HG02588 (cell line): ENCODE data around the gene HCRTR1.
"Not testable (repeated sequence)": the region's sequence is repeated elsewhere in the genome, so short reads cannot be mapped to it uniquely, and the experiment has no call there.

Experiments
- ATAC-seq: cut with Tn5 transposase; IDR thresholded peaks from one replicate; pipeline ENCODE4 v1.9.1; 2021; ENCODE audit warnings: mild to moderate bottlenecking, moderate library complexity; ENCODE audit not compliant: unreplicated experiment

HCRTR1 gene

DNA sequence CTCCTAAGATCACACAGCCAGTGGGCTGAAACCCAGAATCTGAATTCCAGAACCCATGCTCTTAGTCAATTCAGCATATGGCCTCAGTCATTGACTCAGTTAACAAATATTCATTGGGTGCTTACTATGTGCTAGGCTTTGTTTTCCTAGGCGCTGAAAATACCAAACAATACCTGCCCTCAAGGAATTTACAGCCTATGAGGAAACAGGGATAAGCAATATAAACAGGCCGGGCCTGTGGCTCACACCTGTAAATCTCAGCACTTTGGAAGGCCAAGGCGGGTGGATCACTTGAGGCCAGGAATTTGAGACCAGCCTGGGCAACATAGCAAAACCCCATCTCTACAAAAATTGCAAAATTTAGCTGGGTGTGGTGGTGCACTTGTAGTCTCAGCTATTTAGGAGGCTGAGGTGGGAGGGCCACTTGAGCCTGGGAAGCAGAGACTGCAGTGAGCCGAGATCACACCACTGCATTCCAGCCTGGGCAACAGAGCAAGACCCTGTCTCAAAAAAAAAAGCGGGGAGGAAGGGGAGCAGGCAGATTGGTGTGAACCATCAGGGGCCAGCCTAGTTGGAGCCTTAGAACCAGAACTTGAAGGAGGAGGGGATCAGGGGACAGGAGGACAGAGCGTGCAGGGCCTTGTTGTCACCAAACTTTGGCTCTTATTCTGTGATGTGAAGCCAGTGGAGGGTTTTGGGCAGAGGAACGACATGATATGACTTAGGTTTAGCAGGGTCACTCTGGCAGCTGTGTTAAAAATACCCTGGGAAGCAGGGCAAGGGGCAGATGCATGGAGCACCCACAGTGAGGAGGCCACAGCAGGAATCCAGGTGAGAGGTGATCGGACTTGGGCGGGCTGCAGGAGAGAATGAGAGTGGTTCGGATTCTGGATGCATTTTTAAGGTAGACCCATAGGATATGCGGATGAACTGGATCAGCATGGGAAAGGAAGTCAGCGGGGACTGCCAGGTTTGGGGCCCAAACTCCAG lies 35.4 kb upstream of the HCRTR1 start:
- ATAC-seq, result no peak

DNA sequence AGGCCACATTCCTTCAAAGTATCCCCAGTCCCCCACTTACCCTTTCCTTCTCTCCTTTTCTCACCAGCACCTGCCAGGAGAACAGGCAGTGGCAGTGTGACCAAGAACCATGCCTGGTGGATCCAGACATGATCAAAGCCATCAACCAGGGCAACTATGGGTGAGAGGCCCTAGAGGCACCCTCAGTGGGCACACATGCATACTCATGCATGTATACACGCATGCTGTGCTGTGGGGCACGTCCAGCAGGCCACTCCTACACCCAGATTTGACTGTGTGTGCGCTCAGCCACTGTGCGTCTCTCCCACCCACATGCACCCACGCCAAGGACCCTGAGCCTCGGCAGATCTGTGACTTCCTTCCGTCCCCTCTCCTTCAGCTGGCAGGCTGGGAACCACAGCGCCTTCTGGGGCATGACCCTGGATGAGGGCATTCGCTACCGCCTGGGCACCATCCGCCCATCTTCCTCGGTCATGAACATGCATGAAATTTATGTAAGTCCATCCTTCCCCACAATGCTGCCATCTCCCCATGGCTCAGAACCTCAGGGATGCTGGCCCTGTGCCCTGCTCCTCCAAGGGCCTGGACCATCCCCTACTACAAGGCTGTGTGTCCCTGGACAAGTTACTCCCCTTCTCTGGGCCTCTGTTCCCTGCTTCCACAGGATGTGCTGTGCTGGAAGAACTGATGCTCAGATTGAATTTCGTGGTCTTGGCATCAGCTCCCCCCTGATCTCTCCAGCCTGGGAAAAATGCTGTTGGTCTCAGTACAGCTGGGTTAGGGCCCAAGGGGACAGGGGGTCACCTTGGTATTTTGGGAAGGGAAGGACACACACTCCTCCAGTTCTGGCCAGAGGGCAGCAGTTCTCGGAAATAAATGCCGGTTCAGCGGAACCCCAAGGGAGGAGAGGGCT lies 34.2 kb upstream of the HCRTR1 start:
- no peak for ATAC-seq

DNA sequence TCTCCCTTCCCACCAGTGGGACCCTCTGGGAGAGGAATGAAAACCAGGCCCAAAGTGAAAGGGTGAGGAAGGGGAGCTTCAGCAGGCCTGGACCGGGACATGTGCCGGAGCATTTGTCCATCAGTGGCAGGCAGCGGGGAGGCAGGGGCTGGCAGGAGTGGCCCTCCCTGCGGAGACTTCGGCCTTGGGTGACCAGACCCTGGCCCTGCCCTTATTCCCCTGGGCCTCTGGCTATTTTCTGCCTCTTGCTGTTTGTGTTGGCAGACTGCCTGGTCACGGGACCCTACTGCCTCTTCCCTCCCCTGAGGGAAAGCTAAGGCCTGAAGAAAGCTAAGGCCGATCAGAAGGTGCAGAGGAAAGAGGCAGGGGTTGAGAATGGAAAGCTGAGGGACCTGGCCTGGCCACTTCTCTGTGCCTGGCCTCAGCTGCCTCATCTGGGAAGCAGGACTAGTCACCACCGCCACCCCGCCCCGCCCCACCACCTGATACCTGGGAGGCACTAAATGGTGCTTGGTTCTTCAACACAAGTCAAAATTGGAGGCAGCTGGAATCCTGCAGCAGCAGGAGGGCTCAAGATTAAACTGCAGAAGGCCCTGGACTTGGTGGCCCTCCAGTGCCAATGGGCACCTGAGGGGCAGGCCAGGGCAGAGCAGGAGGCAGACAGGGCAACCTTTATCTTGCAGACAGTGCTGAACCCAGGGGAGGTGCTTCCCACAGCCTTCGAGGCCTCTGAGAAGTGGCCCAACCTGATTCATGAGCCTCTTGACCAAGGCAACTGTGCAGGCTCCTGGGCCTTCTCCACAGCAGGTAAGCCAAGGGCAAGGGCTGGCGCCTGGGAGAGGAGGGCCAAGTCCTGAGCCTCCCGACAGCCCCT lies 33.3 kb upstream of the HCRTR1 start:
- no peak for ATAC-seq

DNA sequence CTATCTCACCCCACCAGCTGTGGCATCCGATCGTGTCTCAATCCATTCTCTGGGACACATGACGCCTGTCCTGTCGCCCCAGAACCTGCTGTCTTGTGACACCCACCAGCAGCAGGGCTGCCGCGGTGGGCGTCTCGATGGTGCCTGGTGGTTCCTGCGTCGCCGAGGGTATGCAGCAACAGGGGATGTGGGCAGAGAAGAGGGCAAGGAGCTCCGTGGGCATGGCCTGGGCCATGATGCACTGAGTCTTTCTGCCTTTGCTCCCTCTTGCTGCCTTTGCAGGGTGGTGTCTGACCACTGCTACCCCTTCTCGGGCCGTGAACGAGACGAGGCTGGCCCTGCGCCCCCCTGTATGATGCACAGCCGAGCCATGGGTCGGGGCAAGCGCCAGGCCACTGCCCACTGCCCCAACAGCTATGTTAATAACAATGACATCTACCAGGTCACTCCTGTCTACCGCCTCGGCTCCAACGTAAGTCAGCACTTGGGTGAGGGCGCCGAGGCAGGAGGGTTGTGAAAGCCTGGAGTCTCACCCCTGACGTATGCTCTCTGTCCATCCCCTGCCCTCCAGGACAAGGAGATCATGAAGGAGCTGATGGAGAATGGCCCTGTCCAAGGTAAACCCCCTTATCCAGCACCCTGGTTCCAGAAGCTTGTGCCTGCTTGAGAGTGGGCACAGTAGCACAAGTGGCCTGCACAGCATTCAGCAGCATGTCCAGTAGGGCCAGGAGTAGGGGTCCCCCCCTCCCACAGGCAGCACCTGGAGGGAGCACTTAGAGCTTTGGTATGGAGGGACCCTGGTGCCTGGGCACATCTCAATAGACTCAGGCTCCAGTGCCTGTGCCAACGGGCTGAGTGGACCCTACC lies 32.4 kb upstream of the HCRTR1 start:
- ATAC-seq, result no peak

DNA sequence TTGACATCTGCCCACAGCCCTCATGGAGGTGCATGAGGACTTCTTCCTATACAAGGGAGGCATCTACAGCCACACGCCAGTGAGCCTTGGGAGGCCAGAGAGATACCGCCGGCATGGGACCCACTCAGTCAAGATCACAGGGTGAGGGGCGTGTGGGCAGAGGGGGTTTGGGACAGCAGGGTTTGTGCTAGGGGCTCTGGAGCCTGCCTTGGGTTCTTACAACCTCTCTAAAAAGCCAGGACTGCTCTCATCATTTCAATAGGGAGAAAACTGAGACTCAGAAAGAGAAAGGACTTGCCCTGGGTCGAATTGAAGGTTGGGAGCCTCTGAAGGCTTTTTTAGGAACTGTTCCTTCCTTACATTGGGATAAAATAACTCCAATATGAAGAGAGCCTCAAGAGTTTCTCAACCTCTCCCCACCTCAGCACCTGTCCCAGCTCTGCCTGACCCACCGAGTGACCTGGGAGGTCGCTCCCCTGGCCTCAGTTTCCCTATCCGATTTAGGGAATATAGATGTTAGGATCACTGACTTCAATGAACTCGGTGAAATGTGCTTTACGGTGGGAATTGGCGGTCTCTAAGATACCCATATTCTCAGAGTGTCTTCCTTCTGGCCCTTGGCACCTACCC lies 31.6 kb upstream of the HCRTR1 start:
- no peak for ATAC-seq

DNA sequence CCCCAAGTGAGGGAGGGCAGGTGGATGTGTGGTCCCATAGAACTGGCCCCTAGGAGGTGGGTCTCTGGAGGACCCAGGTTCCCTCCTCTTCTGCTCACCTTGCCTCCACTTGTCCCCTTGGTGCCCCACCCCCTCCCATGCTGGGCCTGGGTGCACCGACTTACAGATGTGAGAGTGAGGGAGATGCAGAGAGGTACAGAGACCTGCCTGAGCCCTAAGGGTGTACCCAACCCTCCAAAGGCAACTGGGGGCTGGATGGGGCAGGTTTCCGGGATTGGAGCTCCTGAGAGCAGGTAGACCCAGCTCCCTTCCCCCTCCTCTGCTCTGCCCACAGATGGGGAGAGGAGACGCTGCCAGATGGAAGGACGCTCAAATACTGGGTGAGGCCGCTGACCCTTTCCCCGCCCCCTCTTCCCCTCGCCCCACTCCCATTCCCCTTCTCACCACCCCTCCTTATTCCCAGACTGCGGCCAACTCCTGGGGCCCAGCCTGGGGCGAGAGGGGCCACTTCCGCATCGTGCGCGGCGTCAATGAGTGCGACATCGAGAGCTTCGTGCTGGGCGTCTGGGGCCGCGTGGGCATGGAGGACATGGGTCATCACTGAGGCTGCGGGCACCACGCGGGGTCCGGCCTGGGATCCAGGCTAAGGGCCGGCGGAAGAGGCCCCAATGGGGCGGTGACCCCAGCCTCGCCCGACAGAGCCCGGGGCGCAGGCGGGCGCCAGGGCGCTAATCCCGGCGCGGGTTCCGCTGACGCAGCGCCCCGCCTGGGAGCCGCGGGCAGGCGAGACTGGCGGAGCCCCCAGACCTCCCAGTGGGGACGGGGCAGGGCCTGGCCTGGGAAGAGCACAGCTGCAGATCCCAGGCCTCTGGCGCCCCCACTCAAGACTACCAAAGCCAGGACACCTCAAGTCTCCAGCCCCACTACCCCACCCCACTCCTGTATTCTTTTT lies 30.8 kb upstream of the HCRTR1 start:
- no peak for ATAC-seq

DNA sequence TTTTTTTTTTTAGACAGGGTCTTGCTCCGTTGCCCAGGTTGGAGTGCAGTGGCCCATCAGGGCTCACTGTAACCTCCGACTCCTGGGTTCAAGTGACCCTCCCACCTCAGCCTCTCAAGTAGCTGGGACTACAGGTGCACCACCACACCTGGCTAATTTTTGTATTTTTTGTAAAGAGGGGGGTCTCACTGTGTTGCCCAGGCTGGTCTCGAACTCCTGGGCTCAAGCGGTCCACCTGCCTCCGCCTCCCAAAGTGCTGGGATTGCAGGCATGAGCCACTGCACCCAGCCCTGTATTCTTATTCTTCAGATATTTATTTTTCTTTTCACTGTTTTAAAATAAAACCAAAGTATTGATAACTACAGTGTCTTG lies 30.2 kb upstream of the HCRTR1 start:
- ATAC-seq, result not testable (repeated sequence)

DNA sequence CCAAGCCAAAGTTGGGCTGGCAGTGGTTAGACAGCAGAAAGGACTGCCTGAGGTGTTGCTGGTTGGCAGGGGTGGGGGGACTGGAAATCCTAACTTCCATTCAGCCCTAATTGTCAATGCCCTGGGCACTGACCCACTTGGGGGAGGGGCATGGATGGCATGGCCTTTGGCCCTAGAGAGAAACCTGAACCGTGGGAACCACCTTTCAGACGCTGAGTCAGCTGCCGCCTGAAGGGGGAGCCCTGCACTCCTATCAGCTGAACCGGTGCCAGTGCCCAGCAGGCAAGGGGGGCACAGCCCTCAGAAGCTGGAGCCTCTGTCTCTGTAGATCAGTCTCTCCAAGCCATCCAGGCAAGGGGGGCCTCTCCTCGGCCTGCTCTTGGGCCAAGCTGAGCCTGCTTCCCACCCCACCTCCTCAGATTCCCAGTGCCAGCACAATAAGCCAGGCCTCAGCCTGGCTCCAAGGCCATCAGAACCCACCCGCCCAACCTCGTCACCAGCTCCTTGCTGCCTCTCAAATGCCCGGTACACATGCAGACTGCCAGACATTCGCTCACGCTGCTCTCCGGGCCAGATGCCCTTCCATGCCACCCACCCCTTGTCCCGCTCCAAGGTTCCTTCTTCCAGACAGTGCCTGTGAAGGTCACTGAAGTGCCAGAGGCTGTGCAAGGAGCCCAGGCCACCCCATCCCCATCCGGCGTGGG lies 29.6 kb upstream of the HCRTR1 start:
- no peak for ATAC-seq

DNA sequence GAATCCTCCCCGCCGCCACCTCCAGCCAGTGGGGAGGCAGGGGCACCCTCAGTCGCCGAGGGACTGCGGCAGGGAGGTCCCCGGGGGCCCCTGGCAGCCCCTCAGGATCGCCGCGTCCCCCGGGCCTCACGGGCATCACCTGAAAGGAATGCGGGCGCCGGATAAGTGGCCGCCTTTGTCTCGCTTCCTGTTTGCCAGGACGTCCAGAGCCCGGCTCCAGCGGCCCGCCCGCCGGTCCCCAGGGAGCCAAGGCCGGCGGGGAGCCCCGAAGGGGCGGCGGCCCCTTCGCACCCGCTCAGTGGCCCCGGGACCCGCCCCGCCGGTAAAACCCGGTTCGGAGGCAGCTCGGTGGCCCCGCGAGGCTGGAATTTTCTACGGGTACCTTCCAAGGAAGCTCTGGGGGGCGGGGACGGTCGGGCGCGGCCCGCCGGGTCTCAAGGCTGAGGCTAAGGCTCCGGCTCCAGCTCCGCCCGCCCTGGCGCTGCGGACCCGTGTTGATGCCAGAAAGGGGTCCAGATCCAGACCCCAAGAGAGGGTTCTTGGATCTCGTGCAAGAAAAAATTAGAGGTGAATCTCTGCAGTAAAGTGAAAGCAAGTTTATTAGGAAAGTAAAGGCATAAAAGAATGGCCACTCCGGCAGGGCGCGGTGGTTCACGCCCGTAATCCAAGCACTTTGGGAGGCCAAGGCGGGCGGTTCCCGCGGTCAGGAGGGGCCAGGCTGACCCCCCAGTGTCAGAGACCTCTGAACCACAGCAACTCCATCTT lies 28.6 kb upstream of the HCRTR1 start:
- no peak for ATAC-seq

DNA sequence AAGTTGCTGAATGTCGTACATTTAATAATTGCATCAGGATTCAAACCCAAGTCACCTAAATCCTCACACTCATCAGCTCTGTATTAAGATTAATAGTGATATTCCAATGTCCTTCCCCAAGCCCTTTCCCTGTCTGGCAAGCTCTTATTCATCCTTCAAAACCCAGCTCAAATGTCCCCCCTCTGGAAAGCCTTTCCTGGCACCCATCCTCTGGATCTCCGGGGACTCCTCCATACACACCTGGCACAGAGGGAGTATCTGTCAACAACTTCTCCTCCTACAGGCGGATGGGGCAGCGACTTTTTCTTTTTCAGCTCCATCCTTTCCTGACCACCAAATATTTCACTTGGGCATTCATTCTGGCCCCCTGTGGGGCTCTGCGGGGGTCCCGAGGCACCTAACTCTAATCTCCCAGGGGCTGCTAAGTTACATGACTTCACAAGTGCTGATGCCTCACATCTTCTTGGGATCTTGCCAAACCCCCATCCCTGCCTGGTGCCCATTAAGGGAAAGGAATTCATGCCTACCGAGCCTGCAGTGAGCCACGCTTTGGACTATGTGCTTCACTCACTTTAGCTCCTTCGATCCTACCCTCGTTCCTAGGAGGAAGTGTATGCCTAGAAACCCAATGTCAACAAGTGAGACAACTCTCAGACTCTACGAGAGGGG lies 25.9 kb upstream of the HCRTR1 start:
- ATAC-seq, result no peak

DNA sequence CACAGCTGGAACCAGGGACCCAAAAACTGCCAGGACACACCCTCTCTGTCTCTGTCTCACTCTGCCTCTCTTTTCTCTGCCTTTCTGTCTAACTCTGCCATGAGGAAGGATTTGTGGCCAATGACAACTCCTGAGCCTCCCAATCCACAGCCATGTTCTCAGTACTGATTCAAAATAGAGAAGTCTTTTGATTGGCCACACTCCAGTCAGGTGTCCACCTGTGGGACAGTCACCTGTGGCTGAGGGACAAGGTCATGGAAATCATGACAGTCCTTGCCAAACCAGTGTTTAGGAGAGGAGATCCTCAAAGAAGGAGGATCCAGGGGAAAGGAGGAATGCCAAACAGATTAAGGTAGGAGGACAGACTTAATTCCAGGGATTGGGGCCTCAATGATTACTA lies 25.4 kb upstream of the HCRTR1 start:
- no peak for ATAC-seq

DNA sequence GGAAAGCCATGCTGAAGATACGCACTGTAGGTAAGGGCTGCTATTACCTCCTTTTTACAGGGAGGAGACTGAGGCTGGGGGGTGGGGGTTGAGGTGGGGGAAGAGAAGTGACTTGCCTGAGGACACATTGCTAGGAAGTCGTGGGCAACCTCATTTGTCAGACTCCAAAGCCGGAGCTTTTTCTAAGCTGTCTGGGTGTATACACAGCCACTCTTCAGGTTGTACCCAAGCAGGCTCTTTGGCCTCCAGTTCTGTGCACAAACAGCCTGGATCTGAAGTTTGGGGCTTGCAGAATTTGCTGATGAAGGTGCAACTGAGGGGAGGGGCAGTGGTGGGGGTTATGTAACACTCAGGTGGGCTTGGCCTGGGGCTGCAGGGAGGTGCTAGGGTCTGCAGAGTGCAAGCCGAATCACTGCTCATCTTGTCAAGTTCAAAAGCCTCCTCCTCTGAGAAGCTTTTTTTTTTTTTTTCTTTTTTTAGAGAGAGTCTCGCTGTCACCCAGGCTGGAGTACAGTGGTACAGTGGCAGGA lies 24.3 kb upstream of the HCRTR1 start:
- no peak for ATAC-seq

DNA sequence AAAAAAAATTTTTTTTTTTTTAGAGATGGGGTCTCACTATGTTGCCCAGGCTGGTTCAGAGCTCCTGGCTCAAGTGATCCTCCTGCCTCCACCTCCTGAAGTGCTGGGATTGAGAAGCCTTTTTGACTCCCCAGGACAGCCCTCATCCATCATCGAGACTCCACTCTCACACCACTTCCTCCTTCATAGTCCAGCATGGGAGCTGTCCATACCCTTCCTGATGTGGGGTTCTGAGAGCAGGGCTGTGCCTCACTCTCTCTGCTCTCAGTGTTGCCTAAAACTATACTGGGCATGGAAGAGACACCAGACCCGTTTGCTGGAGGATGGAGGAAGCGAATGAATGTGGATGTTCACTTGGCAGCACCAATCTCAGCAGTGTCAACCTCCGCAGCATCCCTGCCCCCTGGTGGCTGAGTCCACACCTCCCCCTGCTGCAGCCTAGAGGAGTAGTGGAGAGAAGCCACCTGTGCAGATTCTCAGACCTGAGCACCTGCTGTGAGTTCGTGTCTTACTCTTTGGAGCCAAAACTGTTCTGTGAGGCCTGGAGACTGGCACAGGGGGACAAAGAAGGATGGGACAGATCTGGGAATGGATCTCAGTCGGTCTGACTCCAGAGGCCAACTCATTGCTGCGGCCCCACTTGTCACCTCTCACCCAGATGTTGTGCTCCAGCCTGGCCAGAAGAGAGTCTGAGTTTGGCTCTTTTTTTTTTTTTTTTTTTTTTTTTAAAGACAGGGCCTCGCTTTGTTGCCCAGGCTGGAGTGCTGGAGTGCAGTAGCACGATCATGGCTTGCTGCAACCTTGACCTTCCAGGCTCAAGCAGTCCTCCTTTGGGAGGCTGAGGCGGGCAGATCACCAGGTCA lies 23.5 kb upstream of the HCRTR1 start:
- no peak for ATAC-seq

DNA sequence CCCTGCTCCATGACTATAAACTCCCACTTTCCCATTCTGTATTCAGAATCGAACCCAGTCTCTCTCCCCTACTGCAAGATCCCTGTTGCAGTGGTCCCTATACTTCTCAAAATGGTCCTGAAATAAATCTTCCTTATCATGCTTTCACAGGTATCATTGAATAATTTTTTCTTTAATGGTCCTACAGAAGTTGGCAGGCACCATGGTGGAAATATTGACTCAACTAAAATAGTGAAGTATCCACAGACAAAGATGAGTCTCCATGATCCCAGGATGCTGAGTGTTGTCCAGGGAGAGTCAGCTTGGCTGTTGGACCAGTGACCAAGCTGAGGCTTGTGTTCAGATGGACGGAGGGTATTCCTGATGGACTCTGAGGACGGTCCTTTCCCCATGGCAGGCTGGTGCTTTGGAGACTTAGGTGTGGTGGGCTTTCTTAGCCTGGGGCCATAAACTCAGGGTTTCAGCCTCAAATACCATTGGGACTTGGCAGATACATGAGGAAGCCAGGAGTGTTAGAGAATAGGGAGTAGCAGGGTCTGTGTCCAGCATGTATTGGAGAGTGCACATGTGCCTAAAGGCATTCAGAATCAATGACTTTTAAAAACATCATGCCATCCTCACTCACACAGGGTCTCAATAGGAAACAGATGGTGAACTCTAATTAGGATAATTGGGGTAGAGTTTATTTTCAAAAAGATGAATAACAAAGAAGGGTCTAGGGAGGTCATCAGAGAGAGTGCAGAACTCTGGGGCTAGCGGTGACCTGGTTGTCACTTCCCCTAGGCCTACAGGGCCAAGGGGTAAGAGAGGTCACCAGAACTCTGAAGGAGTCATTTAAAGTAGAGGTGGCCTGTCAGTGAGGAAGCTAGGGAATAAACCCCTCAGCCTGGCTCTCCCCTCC lies 21.4 kb upstream of the HCRTR1 start:
- ATAC-seq, result no peak
